Measurements from ENCODE around the gene TNFSF9.
"Not testable (repeated sequence)": the region's sequence is repeated elsewhere in the genome, so short reads cannot be mapped to it uniquely, and the experiment has no call there.

TNFSF9 gene

DNA sequence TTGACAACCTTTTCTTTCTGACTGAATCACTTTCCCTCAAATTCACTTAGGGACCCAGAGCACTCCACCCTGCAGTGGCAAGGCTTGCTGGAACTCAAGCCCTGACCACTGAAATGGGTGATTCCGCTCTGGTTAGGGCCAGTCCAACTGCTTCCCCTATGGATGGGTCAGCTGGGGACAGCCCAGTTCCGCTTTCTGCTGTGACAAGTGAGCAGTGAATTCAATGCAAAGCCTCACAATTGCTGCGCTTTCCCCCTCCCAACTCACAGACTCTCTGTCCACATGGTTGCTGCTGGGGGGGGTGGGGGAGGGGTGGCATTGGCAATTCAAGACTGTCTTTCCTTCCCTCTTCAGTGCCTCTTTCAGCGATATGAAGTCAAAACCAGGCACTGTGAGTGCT lies 41.4 kb downstream of the TNFSF9 start:
- Histone ChIP-seq H3K9ac (ENCODE audit: low read depth in 1 of 2, low read length in 2 of 2) (no peak overlapping the region), H3K9me3 (ENCODE audit: control insufficient read depth in 1 of 2, low read length in 2 of 2) (peaks cover 4% of the 10 kb centered on the region in 2 donors), H3K4me3 (ENCODE audit: low read depth in 1 of 2, low read length in 2 of 2) (no peak overlapping the region), H3K27me3 (ENCODE audit: control insufficient read depth in 1 of 2, insufficient read depth in 2 of 2, low read length in 2 of 2) (peaks cover 0 to 4% of the 10 kb centered on the region in 2 donors), H3K4me1 (ENCODE audit: control insufficient read depth in 1 of 2, insufficient read depth in 2 of 2, low read length in 2 of 2) (peaks cover 2 to 3% of the 10 kb centered on the region in 2 donors), H3K27ac (ENCODE audit: low read depth, low read length) (no peak overlapping the region), H3K36me3 (ENCODE audit: control insufficient read depth in 1 of 2, insufficient read depth in 2 of 2, low read length in 2 of 2) (no peaks in the 10 kb centered on the region)

DNA sequence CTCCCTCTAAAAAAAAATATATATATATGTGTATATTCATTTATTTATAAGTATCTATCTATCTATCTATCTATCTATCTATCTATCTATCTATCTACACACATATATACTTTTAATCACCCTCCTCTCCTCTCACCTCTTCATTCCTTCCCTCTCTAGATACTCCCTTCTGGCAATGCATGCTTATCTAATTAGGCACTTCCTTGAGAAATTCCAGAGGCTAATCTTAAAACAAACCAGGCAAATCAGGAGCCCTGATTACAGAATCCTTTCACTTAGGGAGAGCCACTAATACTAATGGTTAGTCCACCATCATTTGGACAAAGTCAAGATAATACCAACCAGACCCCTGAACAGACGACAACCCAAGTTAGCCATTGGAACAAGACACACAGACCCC lies 42.5 kb downstream of the TNFSF9 start:
- H3K27me3 ChIP-seq (ENCODE audit: control insufficient read depth in 1 of 2, insufficient read depth in 2 of 2, low read length in 2 of 2): peaks cover 0 to 4% of the 10 kb centered on the region in 2 donors
- H3K4me1 ChIP-seq (ENCODE audit: control insufficient read depth in 1 of 2, insufficient read depth in 2 of 2, low read length in 2 of 2): peaks cover 4 to 9% of the 10 kb centered on the region in 2 donors
- H3K9ac ChIP-seq (ENCODE audit: low read depth in 1 of 2, low read length in 2 of 2): no peak overlapping the region
- H3K4me3 ChIP-seq (ENCODE audit: low read depth in 1 of 2, low read length in 2 of 2): no peak overlapping the region
- no peaks in the 10 kb centered on the region for H3K9me3 ChIP-seq (ENCODE audit: control insufficient read depth in 1 of 2, low read length in 2 of 2)
- H3K36me3 ChIP-seq (ENCODE audit: control insufficient read depth in 1 of 2, insufficient read depth in 2 of 2, low read length in 2 of 2): no peaks in the 10 kb centered on the region
- no peak overlapping the region for H3K27ac ChIP-seq (ENCODE audit: low read depth, low read length)

DNA sequence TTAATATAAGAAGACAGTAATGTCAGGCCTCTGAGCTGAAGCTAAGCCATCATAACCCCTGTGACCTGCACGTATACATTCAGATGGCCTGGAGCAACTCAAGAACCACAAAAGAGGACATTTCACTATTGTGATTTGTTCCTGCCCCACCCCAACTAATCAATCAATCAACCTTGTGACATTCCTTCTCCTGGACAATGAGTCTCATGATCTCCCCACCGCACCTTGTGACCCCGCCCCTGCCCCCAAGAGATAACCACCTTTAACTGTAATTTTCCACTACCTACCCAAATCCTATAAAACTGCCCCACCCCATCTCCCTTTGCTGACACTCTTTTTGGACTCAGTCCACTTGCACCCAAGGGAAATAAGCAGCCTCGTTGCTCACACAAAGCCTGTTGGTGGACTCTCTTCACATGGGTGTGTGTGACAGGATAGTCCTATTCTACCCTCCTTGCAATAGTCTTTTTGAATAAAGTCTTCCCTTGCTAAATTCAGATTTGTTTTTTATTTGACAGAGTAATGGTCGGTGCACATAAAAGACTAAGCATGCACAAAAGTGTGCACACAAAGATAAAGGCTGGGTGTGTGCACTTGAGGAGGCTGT lies 46.1 kb downstream of the TNFSF9 start:
- Histone ChIP-seq H3K9me3 (ENCODE audit: control insufficient read depth in 1 of 2, low read length in 2 of 2) (no peaks in the 10 kb centered on the region), H3K4me3 (ENCODE audit: low read depth in 1 of 2, low read length in 2 of 2) (no peak overlapping the region), H3K4me1 (ENCODE audit: control insufficient read depth in 1 of 2, insufficient read depth in 2 of 2, low read length in 2 of 2) (peaks cover 4 to 9% of the 10 kb centered on the region in 2 donors), H3K27me3 (ENCODE audit: control insufficient read depth in 1 of 2, insufficient read depth in 2 of 2, low read length in 2 of 2) (peaks cover 0 to 4% of the 10 kb centered on the region in 2 donors), H3K36me3 (ENCODE audit: control insufficient read depth in 1 of 2, insufficient read depth in 2 of 2, low read length in 2 of 2) (no peaks in the 10 kb centered on the region), H3K9ac (ENCODE audit: low read depth in 1 of 2, low read length in 2 of 2) (no peak overlapping the region), H3K27ac (ENCODE audit: low read depth, low read length) (no peak overlapping the region)

DNA sequence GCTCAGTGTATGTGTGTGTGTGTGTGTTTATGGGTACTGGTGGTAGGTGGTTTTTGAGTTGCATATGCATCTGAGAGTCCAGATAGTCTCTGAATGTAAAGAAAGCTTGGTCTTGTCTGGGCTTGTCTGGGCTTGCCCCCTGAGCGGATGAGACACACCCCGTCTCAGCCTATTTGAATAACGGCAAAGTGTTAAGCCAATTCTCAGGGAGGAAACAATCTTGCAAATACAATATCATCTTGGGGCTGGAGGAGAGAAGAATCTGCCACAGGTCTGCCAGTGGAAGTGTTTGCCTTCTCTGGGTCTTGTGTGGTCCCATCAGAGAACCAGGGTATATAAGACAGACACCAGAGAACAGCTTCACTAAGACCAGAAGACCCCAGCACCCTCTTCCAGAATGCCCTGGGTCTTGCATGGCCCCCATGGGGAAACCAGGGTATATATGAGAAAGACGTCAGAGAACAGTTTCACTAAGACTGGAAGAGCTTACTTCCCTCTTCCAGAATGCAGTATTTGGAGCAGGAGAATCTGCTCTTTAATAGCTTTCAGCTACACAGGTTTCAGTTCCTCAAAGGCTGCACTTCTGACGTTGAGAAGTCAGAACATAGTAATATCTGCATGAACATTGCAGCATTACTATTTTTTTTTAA lies 46.8 kb downstream of the TNFSF9 start:
- no peak overlapping the region for H3K9ac ChIP-seq (ENCODE audit: low read depth in 1 of 2, low read length in 2 of 2)
- H3K4me1 ChIP-seq (ENCODE audit: control insufficient read depth in 1 of 2, insufficient read depth in 2 of 2, low read length in 2 of 2): peaks cover 4 to 9% of the 10 kb centered on the region in 2 donors
- H3K36me3 ChIP-seq (ENCODE audit: control insufficient read depth in 1 of 2, insufficient read depth in 2 of 2, low read length in 2 of 2): no peaks in the 10 kb centered on the region
- no peaks in the 10 kb centered on the region for H3K9me3 ChIP-seq (ENCODE audit: control insufficient read depth in 1 of 2, low read length in 2 of 2)
- H3K27ac ChIP-seq (ENCODE audit: low read depth, low read length): no peak overlapping the region
- H3K4me3 ChIP-seq (ENCODE audit: low read depth in 1 of 2, low read length in 2 of 2): no peak overlapping the region
- peaks cover 0 to 4% of the 10 kb centered on the region in 2 donors for H3K27me3 ChIP-seq (ENCODE audit: control insufficient read depth in 1 of 2, insufficient read depth in 2 of 2, low read length in 2 of 2)

DNA sequence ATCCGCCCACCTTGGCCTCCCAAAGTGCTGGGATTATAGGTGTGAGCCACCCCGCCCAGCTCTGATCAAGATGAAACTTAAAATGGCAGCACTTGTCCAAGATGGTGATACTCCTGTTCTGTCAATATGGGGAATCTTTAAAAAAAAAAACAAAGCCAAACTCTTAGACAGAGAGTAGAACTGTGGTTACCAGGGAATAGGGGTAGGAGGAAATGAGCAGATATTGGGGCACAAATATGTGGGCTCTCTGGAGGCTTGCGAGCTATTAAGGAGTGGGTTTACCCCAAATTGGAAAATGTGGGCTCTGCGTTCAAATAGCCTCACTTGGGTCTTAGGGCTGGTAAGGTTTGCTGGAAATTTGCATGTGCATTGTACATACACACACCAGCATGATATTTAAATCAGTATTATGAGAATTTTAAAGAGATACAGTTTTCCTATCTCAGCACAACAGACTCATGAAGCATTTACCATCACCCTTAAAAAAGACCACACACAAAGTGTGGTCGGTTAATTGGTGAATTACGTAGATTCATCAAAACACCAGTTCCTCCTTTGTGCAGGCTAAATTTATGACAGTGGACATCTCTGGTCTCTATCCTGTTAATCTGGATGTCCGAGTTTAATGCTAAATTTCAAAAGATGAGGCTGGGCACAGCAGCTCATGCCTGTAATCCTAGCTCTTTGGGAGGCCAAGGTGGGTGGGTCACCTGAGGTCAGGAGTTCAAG lies 48.8 kb downstream of the TNFSF9 start:
- peaks cover 4 to 9% of the 10 kb centered on the region in 2 donors for H3K4me1 ChIP-seq (ENCODE audit: control insufficient read depth in 1 of 2, insufficient read depth in 2 of 2, low read length in 2 of 2)
- H3K4me3 ChIP-seq (ENCODE audit: low read depth in 1 of 2, low read length in 2 of 2): no peak overlapping the region
- H3K27ac ChIP-seq (ENCODE audit: low read depth, low read length): no peak overlapping the region
- H3K9ac ChIP-seq (ENCODE audit: low read depth in 1 of 2, low read length in 2 of 2): no peak overlapping the region
- H3K9me3 ChIP-seq (ENCODE audit: control insufficient read depth in 1 of 2, low read length in 2 of 2): no peaks in the 10 kb centered on the region
- H3K36me3 ChIP-seq (ENCODE audit: control insufficient read depth in 1 of 2, insufficient read depth in 2 of 2, low read length in 2 of 2): no peaks in the 10 kb centered on the region
- H3K27me3 ChIP-seq (ENCODE audit: control insufficient read depth in 1 of 2, insufficient read depth in 2 of 2, low read length in 2 of 2): no peaks in the 10 kb centered on the region

DNA sequence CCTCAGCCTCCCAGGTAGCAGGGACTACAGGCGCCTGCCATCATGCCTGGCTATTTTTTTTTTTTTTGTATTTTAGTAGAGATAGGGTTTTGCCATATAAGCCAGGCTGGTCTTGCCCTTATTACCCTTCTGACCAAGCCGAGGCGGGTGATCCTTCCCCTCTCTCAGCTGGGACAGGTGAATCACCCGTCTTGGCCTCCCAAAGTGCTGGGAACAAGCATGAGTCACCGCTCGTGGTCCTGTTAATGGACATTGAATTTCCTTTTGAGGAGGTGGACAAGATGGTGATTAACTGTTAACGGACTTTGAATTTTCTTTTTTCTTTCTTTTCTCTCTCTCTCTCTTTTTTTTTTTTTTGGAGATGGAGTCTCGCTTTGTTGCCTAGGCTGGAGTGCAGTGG lies 49.5 kb downstream of the TNFSF9 start:
- Histone ChIP-seq H3K27ac (ENCODE audit: low read depth, low read length) (no peak overlapping the region), H3K36me3 (ENCODE audit: control insufficient read depth in 1 of 2, insufficient read depth in 2 of 2, low read length in 2 of 2) (no peaks in the 10 kb centered on the region)

DNA sequence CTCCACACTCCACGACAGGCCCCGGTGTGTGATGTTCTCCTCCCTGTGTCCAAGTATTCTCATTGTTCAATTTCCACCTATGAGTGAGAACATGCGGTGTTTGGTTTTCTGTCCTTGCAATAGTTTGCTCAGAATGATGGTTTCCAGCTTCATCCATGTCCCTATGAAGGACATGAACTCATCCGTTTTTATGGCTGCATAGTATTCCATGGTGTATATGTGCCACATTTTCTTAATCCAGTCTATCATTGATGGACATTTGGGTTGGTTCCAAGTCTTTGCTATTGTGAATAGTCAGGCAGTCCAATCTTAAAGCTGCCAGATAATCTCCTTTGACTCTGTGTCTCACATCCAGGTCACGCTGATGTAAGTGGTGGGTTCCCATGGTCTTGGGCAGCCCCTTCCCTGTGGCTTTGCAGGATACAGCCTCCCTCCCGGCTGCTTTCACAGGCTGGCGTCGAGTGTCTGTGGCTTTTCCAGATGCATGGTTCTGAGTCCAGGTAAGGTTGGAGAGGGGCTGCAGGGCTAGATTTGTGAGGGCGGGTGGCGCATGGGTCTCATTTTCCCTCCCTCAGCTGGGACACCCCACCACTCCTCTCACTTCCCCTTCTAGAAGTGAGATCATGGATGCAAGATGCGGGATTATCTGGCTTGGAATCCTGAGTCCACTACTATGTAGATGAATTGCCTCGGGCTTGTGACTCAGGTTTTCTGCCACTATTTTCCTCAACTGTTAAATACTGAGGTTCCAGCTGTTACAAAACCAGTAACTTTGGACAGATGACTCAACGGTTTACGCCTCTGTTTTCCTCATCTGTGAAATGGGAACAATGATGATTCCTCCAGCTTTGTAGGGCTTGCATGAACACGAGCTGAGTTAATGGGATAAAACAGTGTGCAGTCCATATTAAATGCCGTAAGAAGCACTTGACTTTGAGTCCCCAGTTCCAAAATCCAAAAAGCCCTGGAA lies 52.0 kb downstream of the TNFSF9 start:
- H3K36me3 ChIP-seq (ENCODE audit: control insufficient read depth in 1 of 2, insufficient read depth in 2 of 2, low read length in 2 of 2); H3K27ac ChIP-seq (ENCODE audit: low read depth, low read length); H3K4me1 ChIP-seq (ENCODE audit: control insufficient read depth in 1 of 2, insufficient read depth in 2 of 2, low read length in 2 of 2); H3K4me3 ChIP-seq (ENCODE audit: low read depth in 1 of 2, low read length in 2 of 2); H3K9me3 ChIP-seq (ENCODE audit: control insufficient read depth in 1 of 2, low read length in 2 of 2); H3K9ac ChIP-seq (ENCODE audit: low read depth in 1 of 2, low read length in 2 of 2): not testable (repeated sequence)
- H3K27me3 ChIP-seq (ENCODE audit: control insufficient read depth in 1 of 2, insufficient read depth in 2 of 2, low read length in 2 of 2): peaks cover 11 to 16% of the 10 kb centered on the region in 2 donors

More for the DNA sequence above, 49.5 kb downstream of the TNFSF9 start:
- Histone ChIP-seq H3K4me3 (ENCODE audit: low read depth in 1 of 2, low read length in 2 of 2) (no peak overlapping the region), H3K9ac (ENCODE audit: low read depth in 1 of 2, low read length in 2 of 2) (no peak overlapping the region), H3K9me3 (ENCODE audit: control insufficient read depth in 1 of 2, low read length in 2 of 2) (no peaks in the 10 kb centered on the region), H3K4me1 (ENCODE audit: control insufficient read depth in 1 of 2, insufficient read depth in 2 of 2, low read length in 2 of 2) (peaks cover 4 to 9% of the 10 kb centered on the region in 2 donors), H3K27me3 (ENCODE audit: control insufficient read depth in 1 of 2, insufficient read depth in 2 of 2, low read length in 2 of 2) (no peaks in the 10 kb centered on the region)

Measured in duodenal mucosa (tissue), 2 donors.